Neural crest cell (in vitro differentiated cells): Measurements from ENCODE around the gene ZNF70. TPM values are rescaled to one million over a fixed set of nuclear protein-coding genes. Genes with fewer than 3 reads are reported as not detected.
A peak's percentile ranks its signal among the peaks of the same experiment; 100 is the strongest.

Experiments
- DNase-seq: peaks from one replicate; pipeline ENCODE4 v3.0.0; 2021; ENCODE audit warnings: low read depth, mixed read lengths, low spot score
- H3K27ac Mint-ChIP-seq: one replicate; pipeline ENCODE4 v1.8.0; 2021; ENCODE audit warnings: mild to moderate bottlenecking, mixed read lengths; ENCODE audit not compliant: unreplicated experiment
- H3K27me3 Mint-ChIP-seq: 2 replicates; pipeline ENCODE4 v1.8.0; 2021; ENCODE audit warnings: low read depth, mild to moderate bottlenecking, mixed read lengths
- H3K36me3 Mint-ChIP-seq: 2 replicates; pipeline ENCODE4 v1.8.0; 2021; ENCODE audit warnings: low read depth, mild to moderate bottlenecking, mixed read lengths
- H3K4me1 Mint-ChIP-seq: 2 replicates; pipeline ENCODE4 v1.8.0; 2021; ENCODE audit warnings: mixed read lengths
- H3K4me3 Mint-ChIP-seq: one replicate; pipeline ENCODE4 v1.8.0; 2021; ENCODE audit warnings: mild to moderate bottlenecking, mixed read lengths
- H3K9me3 Mint-ChIP-seq: 2 replicates; pipeline ENCODE4 v1.8.0; 2021; ENCODE audit warnings: mixed read lengths
- CTCF ChIP-seq: fragments of 200-600 bp; sonication (generic); conservative IDR thresholded peaks from 2 replicates; pipeline ENCODE4 v1.5.0; 2021; ENCODE audit warnings: antibody characterized with exemption, mild to moderate bottlenecking
- total RNA-seq: library from RNA; stranded (reverse); gene quantifications from 2 replicates; pipeline ENCODE4 v1.2.1, GENCODE V29; 2021

Gene ZNF70
- total RNA-seq, 1 donor from 2014 or later: 11.4 TPM

- Mint-ChIP-seq H3K9me3 (no peaks in the 10 kb centered on the region), H3K4me1 (peaks cover 6% of the 10 kb centered on the region), H3K4me3 (peak overlapping the region; percentile 82), H3K36me3 (peaks cover 6% of the 10 kb centered on the region), H3K27ac (no peak overlapping the region), H3K27me3 (no peaks in the 10 kb centered on the region)
- no peak for DNase-seq
- no peak for TF ChIP-seq CTCF
These were observed 36.0 kb downstream of the ZNF70 start for GRCh38 chr22:23714596-23715578.

DNA sequence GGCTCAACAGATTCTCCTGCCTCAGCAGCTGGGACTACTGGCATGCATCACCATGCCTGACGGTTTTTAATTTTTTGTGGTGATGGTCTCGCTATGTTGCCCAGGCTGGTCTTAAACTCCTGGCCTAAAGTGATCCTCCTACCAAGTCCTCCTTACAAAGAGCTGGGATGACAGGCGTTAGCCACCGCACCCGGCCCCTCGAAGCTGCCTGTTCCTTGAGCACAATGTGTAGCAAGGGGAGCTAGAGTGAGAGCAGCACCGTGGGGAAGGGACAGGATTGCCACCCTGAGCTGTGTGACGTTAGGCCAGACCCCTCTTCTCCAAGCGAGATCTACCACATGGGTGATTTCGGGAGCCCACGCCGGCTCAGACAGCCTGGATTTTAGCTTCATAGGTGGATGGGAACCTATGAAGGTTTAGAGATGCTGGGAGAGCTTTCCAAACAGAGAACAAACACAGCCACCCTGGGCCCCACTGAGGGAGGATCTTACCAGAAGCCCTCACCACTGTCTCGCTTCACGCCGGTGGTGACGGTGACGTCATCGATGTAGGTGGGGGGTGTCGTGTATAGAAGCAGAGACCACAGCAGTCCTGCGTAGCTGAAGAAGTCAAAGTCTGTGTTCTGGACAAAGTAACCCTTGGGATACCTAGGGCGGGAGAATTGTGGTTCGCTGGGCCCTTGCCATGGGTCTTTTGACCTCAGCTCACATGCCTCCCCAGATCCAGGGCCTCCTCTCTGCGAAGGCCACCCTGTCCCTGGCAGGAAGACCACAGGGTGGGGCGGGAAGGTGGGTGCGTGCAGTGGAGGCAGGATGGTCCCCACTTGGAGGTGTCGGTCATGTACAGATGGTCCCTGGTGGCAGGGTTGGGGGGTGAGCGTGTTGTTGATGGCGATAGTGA is 37.0 kb downstream of the ZNF70 start:
- Mint-ChIP-seq H3K27ac (peak overlapping the region; percentile 67), H3K4me3 (peak overlapping the region; percentile 80), H3K4me1 (peaks cover 6% of the 10 kb centered on the region), H3K36me3 (peaks cover 10% of the 10 kb centered on the region), H3K27me3 (no peaks in the 10 kb centered on the region), H3K9me3 (no peaks in the 10 kb centered on the region)
- DNase-seq: no peak
- TF ChIP-seq CTCF: no peak

- no peak for TF ChIP-seq CTCF
- peaks cover 14% of the 10 kb centered on the region for H3K36me3 Mint-ChIP-seq
- H3K27ac Mint-ChIP-seq: no peak overlapping the region
These were observed 38.7 kb downstream of the ZNF70 start for GRCh38 chr22:23712256-23712655.

DNA sequence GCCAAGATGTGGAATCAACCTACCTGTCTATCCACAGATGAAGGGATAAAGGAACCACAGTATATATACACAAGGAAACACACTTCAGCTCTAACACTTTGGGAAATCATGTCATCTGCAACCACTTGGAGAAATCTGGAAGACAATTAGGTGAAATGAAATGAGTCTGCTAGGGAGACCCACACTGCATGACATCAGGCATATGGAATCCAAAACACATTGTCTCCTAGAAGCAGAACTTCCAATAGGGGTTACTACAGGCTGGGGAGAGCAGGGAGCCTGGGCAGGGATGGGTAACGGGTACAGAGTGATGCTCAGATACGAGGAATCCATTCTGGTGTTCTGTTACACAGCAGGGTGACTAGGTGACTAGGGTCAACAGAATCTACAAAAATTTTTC is 41.8 kb downstream of the ZNF70 start:
- no peak for TF ChIP-seq CTCF
- H3K36me3 Mint-ChIP-seq: peaks cover 35% of the 10 kb centered on the region
- no peak for DNase-seq

More at GRCh38 chr22:23712256-23712655, 38.7 kb downstream of the ZNF70 start:
- Mint-ChIP-seq H3K27me3 (no peaks in the 10 kb centered on the region), H3K4me1 (peaks cover 1% of the 10 kb centered on the region), H3K4me3 (no peak overlapping the region), H3K9me3 (no peaks in the 10 kb centered on the region)
- DNase-seq: no peak

GRCh38 chr22:23708270-23708669 is 42.6 kb downstream of the ZNF70 start:
- Mint-ChIP-seq H3K36me3 (peaks cover 36% of the 10 kb centered on the region), H3K4me1 (no peaks in the 10 kb centered on the region), H3K9me3 (no peaks in the 10 kb centered on the region), H3K27me3 (no peaks in the 10 kb centered on the region), H3K27ac (no peak overlapping the region), H3K4me3 (no peak overlapping the region)
- no peak for TF ChIP-seq CTCF
- no peak for DNase-seq

More for the DNA sequence above, 41.8 kb downstream of the ZNF70 start:
- Mint-ChIP-seq H3K4me3 (no peak overlapping the region), H3K9me3 (no peaks in the 10 kb centered on the region), H3K4me1 (no peaks in the 10 kb centered on the region), H3K27ac (no peak overlapping the region), H3K27me3 (no peaks in the 10 kb centered on the region)
